Activated CD8-positive, alpha-beta memory T cell treated with anti-CD3 and anti-CD28 coated beads for 48 hours (primary cell): ENCODE results near the gene TCF12.

ENCODE experiments used
- DNase-seq, 3 experiments: peaks; one replicate each; pipeline ENCODE4 v3.0.0-alpha.2; 2020; ENCODE audit warnings: low read depth in 2 of 3, low spot score in 2 of 3

The TCF12 gene

DNA sequence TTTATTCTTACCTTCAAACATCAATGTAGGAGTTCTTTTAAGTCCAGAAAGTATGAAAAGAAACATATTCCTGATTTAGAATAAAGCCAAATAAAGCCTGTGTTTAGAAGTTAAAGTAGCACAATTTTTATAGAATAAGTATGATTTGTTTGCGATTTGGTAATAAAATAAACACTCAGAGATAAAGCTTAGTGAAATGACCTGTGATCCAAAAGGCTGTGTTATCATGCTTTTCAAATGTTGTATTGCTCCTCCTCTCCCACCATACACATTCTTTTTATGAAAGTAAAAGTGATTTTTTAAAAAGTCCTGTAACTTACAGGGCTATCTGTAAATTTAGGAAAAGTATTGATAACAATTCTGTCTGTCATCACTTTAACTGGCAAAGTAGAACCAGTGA, 319.2 kb downstream of the TCF12 start:
- DNase-seq = no peak

DNA sequence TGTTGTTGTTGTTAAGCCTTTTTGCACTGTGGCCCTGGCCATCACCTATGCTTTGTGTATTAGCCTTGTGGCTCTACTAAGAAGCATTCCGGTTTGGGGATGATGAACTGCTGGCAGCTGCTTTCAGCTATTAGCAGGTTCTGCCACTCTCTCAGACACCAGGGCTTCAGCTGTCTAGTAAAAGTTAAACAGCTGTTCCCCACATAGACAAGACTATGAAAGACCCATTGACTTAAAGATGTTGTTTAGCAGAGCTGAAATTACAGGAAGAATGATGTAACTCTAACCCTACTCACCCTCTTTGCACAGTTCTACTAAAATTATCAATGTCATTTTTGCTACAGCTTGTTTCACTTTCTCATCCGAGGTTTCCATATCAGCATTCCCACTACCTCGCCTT, 326.7 kb downstream of the TCF12 start:
- DNase-seq = no peak

GRCh38 chr15:57245714-57246113, 327.3 kb downstream of the TCF12 start:
- no peak for DNase-seq

DNA sequence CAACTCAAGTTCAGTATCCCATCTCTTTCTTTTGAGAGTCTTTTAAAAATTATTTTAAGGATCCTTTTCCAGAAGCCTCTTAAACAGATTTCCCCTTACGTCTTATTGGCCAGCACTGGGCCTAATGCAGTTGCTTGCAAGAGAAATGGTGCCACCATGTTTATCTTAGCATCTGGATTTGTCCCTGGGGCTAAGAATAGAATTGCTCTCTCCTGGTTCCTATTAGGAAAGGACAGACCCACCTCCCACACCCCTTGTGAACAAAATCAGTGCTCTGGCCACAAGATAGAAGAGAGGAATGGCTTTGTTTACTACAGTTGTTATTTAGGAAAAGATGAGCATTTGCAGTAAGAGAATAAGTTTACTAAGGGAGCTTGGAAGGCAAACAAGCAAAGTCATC, 329.6 kb downstream of the TCF12 start:
- no peak for DNase-seq

- DNase-seq = no peak
Observed at GRCh38 chr15:57251308-57251707, 332.9 kb downstream of the TCF12 start.

DNA sequence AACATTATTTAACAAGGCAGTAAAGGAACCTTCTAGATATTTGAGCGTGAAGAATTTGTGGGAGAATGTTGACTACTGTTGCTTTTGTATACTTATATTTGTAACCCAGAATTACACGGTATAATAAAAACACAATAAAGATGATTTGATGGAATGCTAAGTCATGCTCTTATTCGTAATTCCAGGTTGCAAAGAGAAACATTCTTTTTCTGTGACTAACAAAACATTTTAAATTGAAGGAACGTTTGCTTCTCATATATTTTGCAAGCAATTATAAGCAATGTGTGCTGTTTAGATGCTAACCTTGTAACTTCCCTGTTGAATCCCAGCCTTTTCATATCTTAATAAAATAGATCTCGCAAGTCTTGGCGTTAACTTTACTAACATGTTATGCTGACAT, 333.5 kb downstream of the TCF12 start:
- DNase-seq = no peak

- no peak for DNase-seq
Observed at GRCh38 chr15:57253082-57253481, 334.6 kb downstream of the TCF12 start.

DNA sequence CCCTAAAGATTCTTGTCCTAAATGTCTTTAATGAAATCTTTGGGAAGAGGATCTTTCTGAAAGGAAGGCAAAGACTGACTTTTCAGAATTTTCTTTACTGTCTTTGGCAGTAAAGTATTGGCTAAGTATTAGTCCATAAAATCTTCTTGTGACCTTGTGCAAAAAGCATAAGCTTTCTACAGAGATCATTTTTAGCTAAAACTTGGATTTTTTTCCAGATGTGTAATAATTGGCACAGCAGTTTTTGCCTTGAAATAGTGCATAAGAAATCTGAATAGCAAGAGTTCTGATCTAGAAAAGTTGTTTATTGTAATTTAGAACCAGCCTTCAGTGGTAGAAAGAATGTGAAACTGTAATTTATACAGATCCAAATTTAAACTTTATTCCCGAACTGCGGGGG, 335.1 kb downstream of the TCF12 start:
- DNase-seq = no peak

GRCh38 chr15:57255751-57256341, 337.4 kb downstream of the TCF12 start:
- no peak for DNase-seq

GRCh38 chr15:57256939-57257338, 338.5 kb downstream of the TCF12 start:
- no peak for DNase-seq

GRCh38 chr15:57259568-57260040, 341.2 kb downstream of the TCF12 start:
- no peak for DNase-seq

GRCh38 chr15:57263520-57263919, 345.1 kb downstream of the TCF12 start:
- no peak for DNase-seq

- no peak for DNase-seq
Observed at GRCh38 chr15:57272771-57273357, 354.4 kb downstream of the TCF12 start.

- DNase-seq = no peak
Observed at GRCh38 chr15:57273402-57273801, 355.0 kb downstream of the TCF12 start.

- no peak for DNase-seq
Observed at GRCh38 chr15:57278439-57278838, 360.0 kb downstream of the TCF12 start.

DNA sequence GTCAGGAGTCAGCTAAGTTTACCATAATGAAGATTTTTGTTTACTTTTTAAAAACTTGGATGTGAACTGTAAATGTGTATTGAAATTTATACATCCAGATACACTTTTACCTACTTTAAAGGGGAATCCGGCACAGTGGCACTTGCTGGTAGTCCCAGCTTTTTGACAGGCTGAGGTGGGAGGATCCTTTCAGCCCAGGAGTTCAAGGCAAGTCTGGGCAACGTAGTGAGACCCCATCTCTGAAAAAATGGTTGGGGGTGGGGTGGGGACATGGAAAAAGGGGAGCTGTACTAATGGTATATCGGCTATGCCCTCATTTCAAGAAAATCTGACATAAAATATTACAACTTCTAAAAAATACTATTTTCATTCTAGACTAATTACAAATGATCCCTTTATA, 362.0 kb downstream of the TCF12 start:
- DNase-seq = no peak

GRCh38 chr15:57281321-57281720, 362.9 kb downstream of the TCF12 start:
- DNase-seq = no peak

GRCh38 chr15:57282686-57283085, 364.2 kb downstream of the TCF12 start:
- DNase-seq = no peak

- no peak for DNase-seq
Observed at GRCh38 chr15:57283774-57284503, 365.5 kb downstream of the TCF12 start.

- DNase-seq = no peak
Observed at GRCh38 chr15:57284535-57284934, 366.1 kb downstream of the TCF12 start.

- DNase-seq = no peak
Observed at GRCh38 chr15:57285386-57285785, 366.9 kb downstream of the TCF12 start.

DNA sequence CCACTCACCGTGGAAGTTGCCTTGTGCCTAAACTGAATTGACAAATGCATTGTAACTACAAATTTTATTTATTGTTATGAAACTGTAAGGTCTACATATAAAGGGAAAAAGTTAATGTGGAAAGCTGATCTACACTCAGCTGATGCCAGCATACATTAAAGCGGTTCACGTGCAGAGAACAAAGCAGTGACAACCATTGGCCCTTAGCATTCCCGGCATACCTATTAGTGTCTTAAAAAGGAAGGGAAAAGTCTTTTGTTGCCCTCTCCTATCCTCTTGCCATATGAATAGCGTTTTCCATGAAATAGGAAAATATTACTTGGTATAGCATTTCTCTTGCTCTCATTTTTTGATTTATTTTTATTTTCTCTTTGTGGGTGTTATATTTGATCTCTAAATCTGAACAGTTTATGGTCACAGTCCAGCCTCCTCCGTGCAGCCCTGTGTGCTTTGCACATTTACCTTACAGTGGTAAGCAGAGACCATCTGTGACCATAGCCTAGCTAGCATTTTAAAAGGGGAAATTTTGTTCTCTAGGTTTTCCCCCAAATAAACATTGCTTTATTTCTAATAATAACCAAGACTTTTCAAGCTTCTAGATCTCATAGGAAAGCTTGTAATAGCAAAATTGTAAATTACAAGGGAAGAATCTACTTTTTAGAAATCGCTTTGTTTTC, 368.1 kb downstream of the TCF12 start:
- no peak for DNase-seq
